ENCODE measurements around the gene LRP10.

Gene LRP10

DNA sequence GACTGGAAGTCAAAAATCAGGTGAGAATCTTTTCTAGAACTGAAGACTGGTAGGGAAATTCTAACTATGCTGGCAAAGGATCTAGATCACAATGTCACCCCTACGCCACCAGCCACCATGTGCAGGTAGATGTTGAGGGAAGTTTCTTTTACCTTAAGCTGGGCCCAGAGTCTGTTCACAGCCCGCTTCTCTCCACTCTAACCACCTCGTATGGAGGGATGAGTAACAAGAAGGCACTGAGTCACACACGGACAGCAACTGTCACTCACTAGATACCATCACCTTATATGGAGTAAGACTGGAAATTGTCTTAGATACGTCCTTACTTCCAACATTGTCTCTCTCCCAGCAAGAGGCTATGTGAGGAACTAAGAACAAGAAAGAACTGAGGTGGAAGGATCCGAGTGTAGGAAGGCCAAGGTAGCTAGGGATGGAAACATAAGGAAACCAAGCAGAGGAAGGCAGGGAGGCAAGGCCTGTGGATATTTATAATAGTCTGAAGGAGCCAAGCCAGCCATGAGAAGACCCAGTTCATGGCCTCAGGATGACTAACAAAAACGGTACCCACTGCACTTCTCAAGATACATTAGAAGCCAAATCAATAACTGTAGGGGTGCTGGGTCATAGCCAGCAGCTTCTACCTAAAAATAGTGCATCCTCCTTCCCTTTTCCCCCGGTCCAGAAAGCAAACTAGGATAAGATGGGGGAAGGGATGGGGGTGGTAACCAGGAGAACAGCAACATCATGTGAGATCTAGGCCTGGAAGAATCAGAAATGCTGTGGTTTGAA, 27.0 kb downstream of the LRP10 start:
- no peak overlapping the region for H3K4me2 ChIP-seq (ENCODE audit: low read depth, low read length, poor library complexity, severe bottlenecking)
- 0 out of 2 replicates have a peak, but pooled peaks cover 8% of the 10 kb centered on the region for H3F3A ChIP-seq (ENCODE audit: insufficient read depth)
- no peaks in the 10 kb centered on the region for H3K79me2 ChIP-seq (ENCODE audit: insufficient read depth, low read length)
- H3K9ac ChIP-seq (ENCODE audit: low read length), result no peak overlapping the region
- H3K27me3 ChIP-seq (ENCODE audit: low read length), result no peaks in the 10 kb centered on the region
- no peaks in the 10 kb centered on the region for H3K9me2 ChIP-seq (replicated peaks; ENCODE audit: insufficient read depth, low read length)
- H3K9me3 ChIP-seq (ENCODE audit: insufficient read depth, low read length), result no peaks in the 10 kb centered on the region
- H3K36me3 ChIP-seq (ENCODE audit: low read length), result peaks cover 5% of the 10 kb centered on the region; the same call in 1 of the 2 replicates
- TF ChIP-seq, protein P1, sequence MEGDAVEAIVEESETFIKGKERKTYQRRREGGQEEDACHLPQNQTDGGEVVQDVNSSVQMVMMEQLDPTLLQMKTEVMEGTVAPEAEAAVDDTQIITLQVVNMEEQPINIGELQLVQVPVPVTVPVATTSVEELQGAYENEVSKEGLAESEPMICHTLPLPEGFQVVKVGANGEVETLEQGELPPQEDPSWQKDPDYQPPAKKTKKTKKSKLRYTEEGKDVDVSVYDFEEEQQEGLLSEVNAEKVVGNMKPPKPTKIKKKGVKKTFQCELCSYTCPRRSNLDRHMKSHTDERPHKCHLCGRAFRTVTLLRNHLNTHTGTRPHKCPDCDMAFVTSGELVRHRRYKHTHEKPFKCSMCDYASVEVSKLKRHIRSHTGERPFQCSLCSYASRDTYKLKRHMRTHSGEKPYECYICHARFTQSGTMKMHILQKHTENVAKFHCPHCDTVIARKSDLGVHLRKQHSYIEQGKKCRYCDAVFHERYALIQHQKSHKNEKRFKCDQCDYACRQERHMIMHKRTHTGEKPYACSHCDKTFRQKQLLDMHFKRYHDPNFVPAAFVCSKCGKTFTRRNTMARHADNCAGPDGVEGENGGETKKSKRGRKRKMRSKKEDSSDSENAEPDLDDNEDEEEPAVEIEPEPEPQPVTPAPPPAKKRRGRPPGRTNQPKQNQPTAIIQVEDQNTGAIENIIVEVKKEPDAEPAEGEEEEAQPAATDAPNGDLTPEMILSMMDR (IDR thresholded peaks at IDR 0.05; ENCODE audit: insufficient read depth, low read length, poor library complexity, severe bottlenecking), result no peak
- no peak for TF ChIP-seq EZH2phosphoT487 (conservative IDR thresholded peaks at IDR 0.05; ENCODE audit: low read length)
- H4K20me1 ChIP-seq (ENCODE audit: low read depth, low read length), result no peaks in the 10 kb centered on the region
- H3K4me3 ChIP-seq (ENCODE audit: insufficient read depth, low read length, poor library complexity, severe bottlenecking), result no peak overlapping the region
- H3K27ac ChIP-seq (ENCODE audit: low read depth, low read length), result no peak overlapping the region
- no peak overlapping the region for H2AFZ ChIP-seq (ENCODE audit: low read depth, low read length, severe bottlenecking)

DNA sequence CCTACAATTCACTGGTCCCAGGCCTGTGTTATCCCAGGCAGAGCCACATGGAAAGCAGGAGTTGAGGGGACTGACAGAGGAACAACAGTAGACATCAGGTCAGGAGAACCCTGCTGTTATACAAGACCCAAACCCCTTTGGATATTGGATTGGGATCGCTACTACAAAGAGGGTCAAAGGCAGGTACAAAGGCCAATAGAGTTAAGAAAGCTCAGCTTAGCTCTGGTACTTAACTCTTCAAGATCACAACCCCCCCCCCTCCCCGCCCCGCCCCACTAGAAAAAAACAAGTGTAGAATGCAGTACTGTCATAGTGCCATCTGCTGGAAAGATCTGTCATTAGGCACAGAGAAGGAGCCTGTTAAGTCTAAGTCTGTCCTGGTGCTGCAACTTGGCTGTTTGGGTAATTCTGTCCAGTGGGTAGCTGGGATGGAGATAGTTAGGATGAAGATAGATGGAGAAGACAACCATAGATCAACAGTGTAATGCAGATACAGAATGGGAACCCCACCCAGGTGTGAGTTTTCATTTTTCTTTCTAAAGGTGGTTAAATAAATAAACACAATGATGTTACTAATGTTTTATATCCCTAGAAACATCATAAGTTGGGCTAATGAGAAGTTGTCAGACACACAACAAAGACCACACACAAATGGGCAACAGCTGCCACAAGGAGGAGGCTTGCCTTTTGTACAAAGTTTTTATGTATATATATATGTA, 28.7 kb downstream of the LRP10 start:
- TF ChIP-seq, protein P1 (IDR thresholded peaks at IDR 0.05; ENCODE audit: insufficient read depth, low read length, poor library complexity, severe bottlenecking), result peak; percentile 48
- TF ChIP-seq EZH2phosphoT487 (conservative IDR thresholded peaks at IDR 0.05; ENCODE audit: low read length), result no peak
- Histone ChIP-seq H3K27ac (ENCODE audit: low read depth, low read length) (no peak overlapping the region), H3F3A (ENCODE audit: insufficient read depth) (0 out of 2 replicates have a peak, but pooled peaks cover 8% of the 10 kb centered on the region), H3K79me2 (ENCODE audit: insufficient read depth, low read length) (no peaks in the 10 kb centered on the region), H4K20me1 (ENCODE audit: low read depth, low read length) (no peaks in the 10 kb centered on the region), H3K36me3 (ENCODE audit: low read length) (peaks cover 14% of the 10 kb centered on the region; the same call in 1 of the 2 replicates), H2AFZ (ENCODE audit: low read depth, low read length, severe bottlenecking) (no peak overlapping the region), H3K9me2 (replicated peaks; ENCODE audit: insufficient read depth, low read length) (no peaks in the 10 kb centered on the region), H3K27me3 (ENCODE audit: low read length) (no peaks in the 10 kb centered on the region), H3K4me3 (ENCODE audit: insufficient read depth, low read length, poor library complexity, severe bottlenecking) (no peak overlapping the region), H3K9me3 (ENCODE audit: insufficient read depth, low read length) (no peaks in the 10 kb centered on the region), H3K9ac (ENCODE audit: low read length) (no peak overlapping the region), H3K4me2 (ENCODE audit: low read depth, low read length, poor library complexity, severe bottlenecking) (no peak overlapping the region)

DNA sequence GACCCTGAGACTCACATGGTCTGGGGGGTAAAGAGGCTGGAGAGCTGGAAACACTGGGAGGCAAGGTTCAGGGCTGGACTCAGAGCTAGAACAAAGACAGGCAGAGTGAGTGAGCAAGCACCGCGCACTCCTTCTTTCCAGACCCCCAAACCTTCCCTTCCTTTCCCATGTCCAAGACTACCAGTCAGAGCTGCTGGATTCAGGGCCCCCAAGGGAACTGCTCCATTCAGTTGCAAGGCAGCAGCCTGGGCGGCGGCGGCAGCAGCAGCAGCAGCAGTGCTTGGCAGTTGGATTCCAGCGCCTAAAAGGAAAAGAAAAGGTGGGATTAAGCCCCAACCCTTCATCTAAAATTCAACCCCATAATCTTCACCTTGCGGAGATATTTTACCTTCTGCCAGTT, 30.3 kb downstream of the LRP10 start:
- Histone ChIP-seq H3K9ac (ENCODE audit: low read length) (no peak overlapping the region), H3K4me3 (ENCODE audit: insufficient read depth, low read length, poor library complexity, severe bottlenecking) (no peak overlapping the region), H3F3A (ENCODE audit: insufficient read depth) (0 out of 2 replicates have a peak, but pooled peaks cover 8% of the 10 kb centered on the region), H3K27me3 (ENCODE audit: low read length) (no peaks in the 10 kb centered on the region), H3K79me2 (ENCODE audit: insufficient read depth, low read length) (no peaks in the 10 kb centered on the region), H2AFZ (ENCODE audit: low read depth, low read length, severe bottlenecking) (no peak overlapping the region), H4K20me1 (ENCODE audit: low read depth, low read length) (no peaks in the 10 kb centered on the region), H3K27ac (ENCODE audit: low read depth, low read length) (no peak overlapping the region), H3K36me3 (ENCODE audit: low read length) (peaks cover 22% of the 10 kb centered on the region; the same call in 1 of the 2 replicates), H3K9me3 (ENCODE audit: insufficient read depth, low read length) (no peaks in the 10 kb centered on the region), H3K9me2 (replicated peaks; ENCODE audit: insufficient read depth, low read length) (no peaks in the 10 kb centered on the region), H3K4me2 (ENCODE audit: low read depth, low read length, poor library complexity, severe bottlenecking) (no peak overlapping the region)
- TF ChIP-seq, protein P1 (IDR thresholded peaks at IDR 0.05; ENCODE audit: insufficient read depth, low read length, poor library complexity, severe bottlenecking), result no peak
- no peak for TF ChIP-seq EZH2phosphoT487 (conservative IDR thresholded peaks at IDR 0.05; ENCODE audit: low read length)
